ENCODE data around the gene CATSPERZ.

The CATSPERZ gene

DNA sequence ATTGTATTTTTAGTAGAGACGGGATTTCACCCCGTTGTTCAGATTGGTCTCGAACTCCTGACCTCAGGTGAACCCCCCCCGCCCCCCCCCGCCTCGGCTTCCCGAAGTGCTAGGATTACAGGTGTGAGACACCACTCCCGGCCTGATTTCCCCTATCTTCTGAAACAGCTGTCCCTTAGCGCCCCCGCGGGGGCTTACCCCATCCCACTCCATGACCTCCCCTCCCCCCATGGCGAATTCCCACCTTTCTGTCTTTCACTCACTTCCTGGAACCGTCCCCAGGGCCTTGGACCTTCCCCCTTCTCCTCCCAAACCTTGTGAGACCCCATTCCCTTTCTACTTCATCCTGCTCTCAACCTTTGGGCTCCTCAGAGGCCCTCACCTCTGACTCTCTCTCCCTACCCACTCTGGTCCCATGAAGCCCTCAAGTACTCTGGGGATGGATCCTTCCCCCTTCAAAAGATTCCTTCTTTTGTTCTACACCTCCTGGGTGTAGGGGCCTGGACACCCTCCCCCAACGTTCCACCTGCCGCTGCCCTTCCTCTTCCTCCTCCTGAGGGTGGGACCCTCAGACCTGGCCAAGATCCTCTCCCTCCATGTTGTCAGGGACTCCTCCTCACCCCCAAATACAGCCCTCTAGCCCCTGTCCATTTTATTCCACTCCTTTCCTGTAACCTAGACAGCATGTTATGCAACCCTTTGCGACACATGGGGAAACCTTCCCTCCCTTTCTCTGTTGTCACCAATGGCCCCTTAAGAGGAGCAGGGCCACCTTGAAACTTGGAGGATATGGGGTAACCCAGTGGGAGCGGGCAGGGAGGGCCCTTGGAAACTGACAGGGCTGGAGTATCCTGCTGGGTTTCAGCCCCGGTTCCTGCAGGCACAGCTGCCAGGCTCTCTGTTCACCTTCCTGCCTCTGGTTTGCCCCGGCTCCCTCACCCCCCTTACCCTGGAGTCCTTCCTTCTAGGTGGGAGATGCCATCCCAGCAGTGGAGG, 18.9 kb downstream of the CATSPERZ start:
- Histone ChIP-seq H2AFZ (ENCODE audit: low read depth) (peak overlapping the region; percentile 67; the same call in 1 of the 2 replicates), H3K4me1 (ENCODE audit: low read depth, poor library complexity, severe bottlenecking) (peaks cover 33% of the 10 kb centered on the region), H3K4me3 (IDR thresholded peaks at IDR 0.05; ENCODE audit: insufficient read depth, low read depth, low read length) (no peak overlapping the region), H3K27me3 (ENCODE audit: insufficient read depth, low read depth) (no peaks in the 10 kb centered on the region), H4K20me1 (ENCODE audit: insufficient read depth) (no peaks in the 10 kb centered on the region), H3K36me3 (ENCODE audit: insufficient read depth) (no peaks in the 10 kb centered on the region), H3K9ac (peak overlapping the region; percentile 84; the same call in 1 of the 2 replicates), H3K27ac (peak overlapping the region; percentile 88; the same call in 1 of the 2 replicates), H3K79me2 (ENCODE audit: insufficient read depth, low read depth) (peaks cover 10% of the 10 kb centered on the region; the same call in 1 of the 2 replicates), H3K4me2 (peak overlapping the region; percentile 91)
- TF ChIP-seq, protein P1, sequence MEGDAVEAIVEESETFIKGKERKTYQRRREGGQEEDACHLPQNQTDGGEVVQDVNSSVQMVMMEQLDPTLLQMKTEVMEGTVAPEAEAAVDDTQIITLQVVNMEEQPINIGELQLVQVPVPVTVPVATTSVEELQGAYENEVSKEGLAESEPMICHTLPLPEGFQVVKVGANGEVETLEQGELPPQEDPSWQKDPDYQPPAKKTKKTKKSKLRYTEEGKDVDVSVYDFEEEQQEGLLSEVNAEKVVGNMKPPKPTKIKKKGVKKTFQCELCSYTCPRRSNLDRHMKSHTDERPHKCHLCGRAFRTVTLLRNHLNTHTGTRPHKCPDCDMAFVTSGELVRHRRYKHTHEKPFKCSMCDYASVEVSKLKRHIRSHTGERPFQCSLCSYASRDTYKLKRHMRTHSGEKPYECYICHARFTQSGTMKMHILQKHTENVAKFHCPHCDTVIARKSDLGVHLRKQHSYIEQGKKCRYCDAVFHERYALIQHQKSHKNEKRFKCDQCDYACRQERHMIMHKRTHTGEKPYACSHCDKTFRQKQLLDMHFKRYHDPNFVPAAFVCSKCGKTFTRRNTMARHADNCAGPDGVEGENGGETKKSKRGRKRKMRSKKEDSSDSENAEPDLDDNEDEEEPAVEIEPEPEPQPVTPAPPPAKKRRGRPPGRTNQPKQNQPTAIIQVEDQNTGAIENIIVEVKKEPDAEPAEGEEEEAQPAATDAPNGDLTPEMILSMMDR (conservative IDR thresholded peaks at IDR 0.05; ENCODE audit: low read depth, low read length): no peak

DNA sequence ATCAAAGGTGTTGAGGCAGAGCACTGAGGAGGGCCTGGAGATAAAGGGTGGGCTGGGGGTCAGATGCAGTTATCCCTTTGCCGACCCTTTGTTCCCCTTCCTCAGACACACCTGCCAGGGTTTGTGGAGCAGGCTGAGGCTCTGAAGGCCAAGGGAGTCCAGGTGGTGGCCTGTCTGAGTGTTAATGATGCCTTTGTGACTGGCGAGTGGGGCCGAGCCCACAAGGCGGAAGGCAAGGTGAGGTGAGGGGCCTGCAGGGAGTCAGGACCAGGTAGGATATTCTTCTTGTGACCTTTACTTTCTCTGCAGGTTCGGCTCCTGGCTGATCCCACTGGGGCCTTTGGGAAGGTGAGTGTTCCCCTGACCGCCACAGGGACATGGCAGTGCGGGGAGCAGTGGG, 20.4 kb downstream of the CATSPERZ start:
- Histone ChIP-seq H3K4me2 (no peak overlapping the region), H2AFZ (ENCODE audit: low read depth) (no peak overlapping the region), H3K36me3 (ENCODE audit: insufficient read depth) (no peaks in the 10 kb centered on the region), H3K9ac (no peak overlapping the region), H3K4me1 (ENCODE audit: low read depth, poor library complexity, severe bottlenecking) (peaks cover 20% of the 10 kb centered on the region), H4K20me1 (ENCODE audit: insufficient read depth) (no peaks in the 10 kb centered on the region), H3K4me3 (IDR thresholded peaks at IDR 0.05; ENCODE audit: insufficient read depth, low read depth, low read length) (no peak overlapping the region), H3K79me2 (ENCODE audit: insufficient read depth, low read depth) (no peaks in the 10 kb centered on the region), H3K27me3 (ENCODE audit: insufficient read depth, low read depth) (no peaks in the 10 kb centered on the region), H3K27ac (no peak overlapping the region)
- TF ChIP-seq, protein P1 (conservative IDR thresholded peaks at IDR 0.05; ENCODE audit: low read depth, low read length): no peak

DNA sequence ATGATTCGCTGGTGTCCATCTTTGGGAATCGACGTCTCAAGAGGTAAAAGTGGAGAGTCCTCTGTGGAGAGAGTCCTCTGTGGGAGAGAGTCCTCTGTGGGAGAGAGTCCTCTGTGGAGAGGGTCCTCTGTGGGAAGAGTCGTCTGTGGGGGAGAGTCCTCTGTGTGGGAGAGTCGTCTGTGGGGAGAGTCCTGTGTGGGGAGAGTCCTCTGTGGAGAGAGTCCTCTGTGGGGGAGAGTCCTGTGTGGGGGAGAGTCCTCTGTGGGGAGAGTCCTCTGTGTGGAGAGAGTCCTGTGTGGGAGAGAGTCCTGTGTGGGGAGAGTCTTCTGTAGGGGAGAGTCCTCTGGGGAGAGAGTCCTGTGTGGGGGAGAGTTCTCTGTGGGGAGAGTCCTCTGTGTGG, 20.9 kb downstream of the CATSPERZ start:
- no peak overlapping the region for H3K4me2 ChIP-seq
- H3K27me3 ChIP-seq (ENCODE audit: insufficient read depth, low read depth): no peaks in the 10 kb centered on the region
- no peaks in the 10 kb centered on the region for H4K20me1 ChIP-seq (ENCODE audit: insufficient read depth)
- H3K27ac ChIP-seq: no peak overlapping the region
- no peak overlapping the region for H3K4me3 ChIP-seq (IDR thresholded peaks at IDR 0.05; ENCODE audit: insufficient read depth, low read depth, low read length)
- H3K36me3 ChIP-seq (ENCODE audit: insufficient read depth): no peaks in the 10 kb centered on the region
- TF ChIP-seq, protein P1 (conservative IDR thresholded peaks at IDR 0.05; ENCODE audit: low read depth, low read length): no peak
- H3K4me1 ChIP-seq (ENCODE audit: low read depth, poor library complexity, severe bottlenecking): peaks cover 16% of the 10 kb centered on the region
- H3K9ac ChIP-seq: no peak overlapping the region
- no peak overlapping the region for H2AFZ ChIP-seq (ENCODE audit: low read depth)
- no peaks in the 10 kb centered on the region for H3K79me2 ChIP-seq (ENCODE audit: insufficient read depth, low read depth)

DNA sequence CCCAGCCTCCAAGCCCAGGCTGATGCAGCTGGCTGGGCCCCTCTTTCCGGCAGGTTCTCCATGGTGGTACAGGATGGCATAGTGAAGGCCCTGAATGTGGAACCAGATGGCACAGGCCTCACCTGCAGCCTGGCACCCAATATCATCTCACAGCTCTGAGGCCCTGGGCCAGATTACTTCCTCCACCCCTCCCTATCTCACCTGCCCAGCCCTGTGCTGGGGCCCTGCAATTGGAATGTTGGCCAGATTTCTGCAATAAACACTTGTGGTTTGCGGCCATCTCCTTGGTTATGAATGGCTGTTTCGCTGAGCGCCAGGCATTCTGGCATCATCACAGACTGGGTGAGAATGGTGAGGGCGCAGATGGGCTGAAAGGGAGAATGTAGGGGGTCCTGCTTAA, 21.4 kb downstream of the CATSPERZ start:
- no peak overlapping the region for H2AFZ ChIP-seq (ENCODE audit: low read depth)
- H3K27ac ChIP-seq: no peak overlapping the region
- TF ChIP-seq, protein P1 (conservative IDR thresholded peaks at IDR 0.05; ENCODE audit: low read depth, low read length): no peak
- H3K79me2 ChIP-seq (ENCODE audit: insufficient read depth, low read depth): no peaks in the 10 kb centered on the region
- no peaks in the 10 kb centered on the region for H4K20me1 ChIP-seq (ENCODE audit: insufficient read depth)
- H3K4me2 ChIP-seq: no peak overlapping the region
- no peak overlapping the region for H3K9ac ChIP-seq
- H3K36me3 ChIP-seq (ENCODE audit: insufficient read depth): no peaks in the 10 kb centered on the region
- H3K4me3 ChIP-seq (IDR thresholded peaks at IDR 0.05; ENCODE audit: insufficient read depth, low read depth, low read length): no peak overlapping the region
- H3K4me1 ChIP-seq (ENCODE audit: low read depth, poor library complexity, severe bottlenecking): peaks cover 11% of the 10 kb centered on the region
- H3K27me3 ChIP-seq (ENCODE audit: insufficient read depth, low read depth): no peaks in the 10 kb centered on the region
